Measurements from ENCODE around the gene SPO11. TPM values are rescaled to one million over a fixed set of nuclear protein-coding genes. Genes with fewer than 3 reads are reported as not detected.

Gene SPO11
- total RNA-seq, 1 donor from 2014 or later: not detected

- TF ChIP-seq, protein P1, sequence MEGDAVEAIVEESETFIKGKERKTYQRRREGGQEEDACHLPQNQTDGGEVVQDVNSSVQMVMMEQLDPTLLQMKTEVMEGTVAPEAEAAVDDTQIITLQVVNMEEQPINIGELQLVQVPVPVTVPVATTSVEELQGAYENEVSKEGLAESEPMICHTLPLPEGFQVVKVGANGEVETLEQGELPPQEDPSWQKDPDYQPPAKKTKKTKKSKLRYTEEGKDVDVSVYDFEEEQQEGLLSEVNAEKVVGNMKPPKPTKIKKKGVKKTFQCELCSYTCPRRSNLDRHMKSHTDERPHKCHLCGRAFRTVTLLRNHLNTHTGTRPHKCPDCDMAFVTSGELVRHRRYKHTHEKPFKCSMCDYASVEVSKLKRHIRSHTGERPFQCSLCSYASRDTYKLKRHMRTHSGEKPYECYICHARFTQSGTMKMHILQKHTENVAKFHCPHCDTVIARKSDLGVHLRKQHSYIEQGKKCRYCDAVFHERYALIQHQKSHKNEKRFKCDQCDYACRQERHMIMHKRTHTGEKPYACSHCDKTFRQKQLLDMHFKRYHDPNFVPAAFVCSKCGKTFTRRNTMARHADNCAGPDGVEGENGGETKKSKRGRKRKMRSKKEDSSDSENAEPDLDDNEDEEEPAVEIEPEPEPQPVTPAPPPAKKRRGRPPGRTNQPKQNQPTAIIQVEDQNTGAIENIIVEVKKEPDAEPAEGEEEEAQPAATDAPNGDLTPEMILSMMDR (conservative IDR thresholded peaks at IDR 0.05): no peak
- H3K4me3 Mint-ChIP-seq: no peak overlapping the region
- no peak overlapping the region for H3K27ac Mint-ChIP-seq (ENCODE audit: unreplicated experiment)
- H3K27me3 Mint-ChIP-seq (ENCODE audit: low read depth): peaks cover 4% of the 10 kb centered on the region
- no peak for DNase-seq (ENCODE audit: low read depth, low spot score)
- H3K4me1 Mint-ChIP-seq: no peaks in the 10 kb centered on the region
- no peaks in the 10 kb centered on the region for H3K9me3 Mint-ChIP-seq
- H3K36me3 Mint-ChIP-seq (ENCODE audit: low read depth): no peaks in the 10 kb centered on the region
Observed at GRCh38 chr20:57316795-57317201, 12.8 kb upstream of the SPO11 start.

DNA sequence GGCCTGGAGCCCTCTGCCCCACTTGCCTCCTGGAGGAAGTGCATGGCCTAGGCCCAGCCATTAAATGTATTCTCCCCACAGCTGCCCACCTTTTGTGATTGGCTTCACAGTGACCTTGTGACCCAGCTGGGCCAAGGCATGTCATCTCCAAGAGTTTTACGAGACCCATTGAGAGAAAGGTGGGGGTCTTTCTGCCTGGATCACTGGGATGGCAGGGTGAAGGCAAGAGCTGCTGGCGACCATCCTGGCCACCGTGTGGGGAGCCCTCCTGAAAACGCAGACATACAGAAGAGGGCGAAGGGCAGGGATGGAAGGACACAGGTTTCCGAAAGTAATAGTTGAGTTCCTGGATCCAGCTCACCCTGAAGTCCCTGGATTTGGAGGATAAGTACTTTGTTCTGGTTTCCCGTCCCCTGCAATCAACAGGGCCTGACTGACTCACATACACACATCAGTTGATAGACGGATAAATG lies 12.3 kb upstream of the SPO11 start:
- Mint-ChIP-seq H3K36me3 (ENCODE audit: low read depth) (no peaks in the 10 kb centered on the region), H3K27me3 (ENCODE audit: low read depth) (peaks cover 6% of the 10 kb centered on the region), H3K27ac (ENCODE audit: unreplicated experiment) (no peak overlapping the region), H3K4me3 (no peak overlapping the region), H3K9me3 (no peaks in the 10 kb centered on the region), H3K4me1 (no peaks in the 10 kb centered on the region)
- no peak for DNase-seq (ENCODE audit: low read depth, low spot score)
- TF ChIP-seq, protein P1 (conservative IDR thresholded peaks at IDR 0.05): no peak

GRCh38 chr20:57317789-57318371 lies 11.7 kb upstream of the SPO11 start:
- Mint-ChIP-seq H3K36me3 (ENCODE audit: low read depth) (no peaks in the 10 kb centered on the region), H3K9me3 (no peaks in the 10 kb centered on the region), H3K27ac (ENCODE audit: unreplicated experiment) (no peak overlapping the region), H3K4me3 (no peak overlapping the region), H3K4me1 (peaks cover 4% of the 10 kb centered on the region), H3K27me3 (ENCODE audit: low read depth) (peaks cover 11% of the 10 kb centered on the region)
- DNase-seq (ENCODE audit: low read depth, low spot score): no peak
- TF ChIP-seq, protein P1 (conservative IDR thresholded peaks at IDR 0.05): no peak

DNA sequence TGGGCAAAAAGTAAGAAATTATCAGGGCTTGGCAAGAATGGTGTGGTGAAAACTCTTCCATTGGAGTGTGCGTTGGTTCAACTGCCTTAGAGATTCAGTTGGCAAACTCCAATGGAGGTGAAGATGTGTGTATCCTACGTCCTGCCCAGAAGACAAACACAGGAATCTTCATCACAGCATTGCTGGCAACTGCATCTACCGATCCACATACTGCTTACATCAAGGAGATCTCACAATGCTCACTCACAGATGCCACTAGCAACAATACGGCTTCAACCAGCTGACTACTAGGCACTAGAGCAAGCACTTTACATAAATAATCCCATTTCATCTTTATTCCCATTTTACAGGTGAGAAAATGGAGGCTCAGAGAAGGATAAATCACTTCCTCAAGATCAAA lies 10.0 kb upstream of the SPO11 start:
- peaks cover 6% of the 10 kb centered on the region for H3K4me1 Mint-ChIP-seq
- no peak overlapping the region for H3K4me3 Mint-ChIP-seq
- no peaks in the 10 kb centered on the region for H3K9me3 Mint-ChIP-seq
- no peaks in the 10 kb centered on the region for H3K36me3 Mint-ChIP-seq (ENCODE audit: low read depth)
- H3K27me3 Mint-ChIP-seq (ENCODE audit: low read depth): peaks cover 15% of the 10 kb centered on the region
- no peak overlapping the region for H3K27ac Mint-ChIP-seq (ENCODE audit: unreplicated experiment)
- TF ChIP-seq, protein P1 (conservative IDR thresholded peaks at IDR 0.05): no peak
- DNase-seq (ENCODE audit: low read depth, low spot score): no peak

DNA sequence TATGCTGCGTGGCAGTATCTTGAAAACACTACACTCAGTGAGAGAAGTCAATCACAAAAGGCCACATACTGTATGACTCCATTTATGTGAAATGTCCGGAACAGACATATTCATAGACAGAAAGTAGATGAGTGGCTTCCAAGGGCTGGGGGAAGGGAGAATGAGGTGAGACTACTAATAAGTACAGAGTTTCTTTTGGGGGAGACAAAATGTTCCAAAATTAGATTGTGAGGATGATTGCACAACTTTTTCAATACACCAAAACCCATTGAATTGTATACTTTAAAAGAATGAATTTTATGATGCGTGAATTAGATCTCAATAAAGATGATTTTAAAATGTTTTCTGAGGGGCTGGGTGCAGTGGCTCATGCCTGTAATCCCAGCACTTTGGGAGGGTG lies 9.2 kb upstream of the SPO11 start:
- Mint-ChIP-seq H3K36me3 (ENCODE audit: low read depth) (no peaks in the 10 kb centered on the region), H3K4me1 (peaks cover 6% of the 10 kb centered on the region), H3K9me3 (no peaks in the 10 kb centered on the region), H3K27ac (ENCODE audit: unreplicated experiment) (no peak overlapping the region), H3K27me3 (ENCODE audit: low read depth) (peaks cover 15% of the 10 kb centered on the region), H3K4me3 (no peak overlapping the region)
- TF ChIP-seq, protein P1 (conservative IDR thresholded peaks at IDR 0.05): no peak
- no peak for DNase-seq (ENCODE audit: low read depth, low spot score)
